Peyer's patch (tissue), 4 donors: ENCODE data around the gene CHRNA1.

Experiments
- CTCF ChIP-seq, 6 experiments: fragments of 450-650 bp in 4 of 6; fragments of 200-600 bp in 2 of 6; sonication (generic) in 1 of 6; IDR thresholded peaks; one replicate each; pipeline ENCODE4 v1.5.1; 2017 to 2019; ENCODE audit warnings: antibody characterized with exemption in 6 of 6, mild to moderate bottlenecking in 3 of 6, moderate library complexity in 1 of 6
- POLR2A ChIP-seq, 2 donors: fragments of 450-650 bp; IDR thresholded peaks; one replicate each; pipeline ENCODE4 v1.5.1; 2017; ENCODE audit warnings: antibody characterized with exemption in 2 of 2, mild to moderate bottlenecking in 2 of 2, moderate library complexity in 2 of 2

GRCh38 chr2:174716785-174717184 is 47.5 kb downstream of the CHRNA1 start:
- TF ChIP-seq POLR2A (IDR thresholded peaks at IDR 0.05) = no peak
- TF ChIP-seq CTCF (IDR thresholded peaks at IDR 0.05) = no peak
